PC-9 (cell line): ENCODE results near the gene PCGF2. TPM values are rescaled to one million over a fixed set of nuclear protein-coding genes. Genes with fewer than 3 reads are reported as not detected.

Experiments
- BruUV-seq: library from RNA; stranded (reverse); fragments of 400-500 nt; replicated peaks from 2 replicates; lab custom pipeline; 2021; lab: Mats Ljungman, UMichigan
- CTCF ChIA-PET: fragments of 300-600 bp; sonication (Branson Sonifier 250); formaldehyde crosslinking; loops from one replicate; lab custom pipeline; 2022; ENCODE audit warnings: antibody characterized with exemption; lab: Charles Lee
- POLR2A ChIA-PET: fragments of 300-600 bp; sonication (Branson Sonifier 250); formaldehyde crosslinking; loops from one replicate; lab custom pipeline; 2022; ENCODE audit warnings: antibody characterized with exemption; ENCODE audit not compliant: unreplicated experiment; lab: Charles Lee
- DNase-seq, 2 experiments: peaks; one replicate each; pipeline versions ENCODE4 v3.0.0 to v3.0.0-alpha.2; 2015 to 2022; ENCODE audit warnings: mixed read lengths in 1 of 2
- H2AFZ ChIP-seq: fragments of 200-600 bp; sonication (generic); 2 replicates; pipeline ENCODE4 v1.8.1; 2017; ENCODE audit warnings: antibody characterized with exemption
- H3F3A ChIP-seq: fragments of 200-600 bp; sonication (generic); 2 replicates; pipeline ENCODE4 v1.8.1; 2017; ENCODE audit warnings: antibody characterized with exemption, mild to moderate bottlenecking, low read depth; ENCODE audit not compliant: insufficient read depth
- H3K27ac ChIP-seq: fragments of 200-600 bp; sonication (generic); 2 replicates; pipeline ENCODE4 v1.6.1; 2016; ENCODE audit warnings: mixed run types
- H3K27me3 ChIP-seq: fragments of 200-600 bp; sonication (generic); 2 replicates; pipeline ENCODE4 v1.6.1; 2016; ENCODE audit warnings: low read depth, mixed run types; ENCODE audit not compliant: insufficient read depth
- H3K36me3 ChIP-seq: fragments of 200-600 bp; sonication (generic); 2 replicates; pipeline ENCODE4 v1.6.1; 2016; ENCODE audit warnings: low read depth, mixed run types
- H3K4me1 ChIP-seq: fragments of 200-600 bp; sonication (generic); replicated peaks from 2 replicates; pipeline ENCODE4 v1.6.1; 2016; ENCODE audit warnings: mixed run types; ENCODE audit not compliant: insufficient read depth
- H3K4me2 ChIP-seq: fragments of 200-600 bp; sonication (generic); 2 replicates; pipeline ENCODE4 v1.6.1; 2017; ENCODE audit warnings: mixed run types
- H3K4me3 ChIP-seq: fragments of 200-600 bp; sonication (generic); 2 replicates; pipeline ENCODE4 v1.6.1; 2016; ENCODE audit warnings: mixed run types
- H3K79me2 ChIP-seq: fragments of 200-600 bp; sonication (generic); 2 replicates; pipeline ENCODE4 v1.6.1; 2017; ENCODE audit warnings: low read depth, mixed run types
- H3K9me2 ChIP-seq: fragments of 200-600 bp; sonication (generic); 2 replicates; pipeline ENCODE4 v1.8.1; 2017; ENCODE audit warnings: mild to moderate bottlenecking; ENCODE audit not compliant: insufficient read depth
- H3K9me3 ChIP-seq: fragments of 200-600 bp; sonication (generic); 2 replicates; pipeline ENCODE4 v1.8.1; 2016; ENCODE audit warnings: low read depth; ENCODE audit not compliant: insufficient read depth
- H4K20me1 ChIP-seq: fragments of 200-600 bp; sonication (generic); 2 replicates; pipeline ENCODE4 v1.8.1; 2017; ENCODE audit not compliant: insufficient read depth
- CTCF ChIP-seq: fragments of 200-600 bp; sonication (generic); conservative IDR thresholded peaks from 2 replicates; pipeline ENCODE4 v1.6.1; 2017; ENCODE audit warnings: mixed run types, antibody characterized with exemption, mild to moderate bottlenecking, moderate library complexity
- EZH2 ChIP-seq: fragments of 200-600 bp; sonication (generic); IDR thresholded peaks from 2 replicates; pipeline ENCODE4 v1.8.0; 2017; ENCODE audit warnings: antibody characterized with exemption, low read depth
- intact Hi-C: fragments of 100-400 bp; cut with micrococcal nuclease; formaldehyde crosslinking; loops from one replicate; pipeline ENCODE4 v1.10.0; 2022; ENCODE audit not compliant: unreplicated experiment
- total RNA-seq: library from RNA; stranded (reverse); gene quantifications from 2 replicates; pipeline ENCODE4 v1.2.3, GENCODE V29; 2021

Gene PCGF2
- total RNA-seq, 1 experiment from 2014 or later, result 43.3 TPM

DNA sequence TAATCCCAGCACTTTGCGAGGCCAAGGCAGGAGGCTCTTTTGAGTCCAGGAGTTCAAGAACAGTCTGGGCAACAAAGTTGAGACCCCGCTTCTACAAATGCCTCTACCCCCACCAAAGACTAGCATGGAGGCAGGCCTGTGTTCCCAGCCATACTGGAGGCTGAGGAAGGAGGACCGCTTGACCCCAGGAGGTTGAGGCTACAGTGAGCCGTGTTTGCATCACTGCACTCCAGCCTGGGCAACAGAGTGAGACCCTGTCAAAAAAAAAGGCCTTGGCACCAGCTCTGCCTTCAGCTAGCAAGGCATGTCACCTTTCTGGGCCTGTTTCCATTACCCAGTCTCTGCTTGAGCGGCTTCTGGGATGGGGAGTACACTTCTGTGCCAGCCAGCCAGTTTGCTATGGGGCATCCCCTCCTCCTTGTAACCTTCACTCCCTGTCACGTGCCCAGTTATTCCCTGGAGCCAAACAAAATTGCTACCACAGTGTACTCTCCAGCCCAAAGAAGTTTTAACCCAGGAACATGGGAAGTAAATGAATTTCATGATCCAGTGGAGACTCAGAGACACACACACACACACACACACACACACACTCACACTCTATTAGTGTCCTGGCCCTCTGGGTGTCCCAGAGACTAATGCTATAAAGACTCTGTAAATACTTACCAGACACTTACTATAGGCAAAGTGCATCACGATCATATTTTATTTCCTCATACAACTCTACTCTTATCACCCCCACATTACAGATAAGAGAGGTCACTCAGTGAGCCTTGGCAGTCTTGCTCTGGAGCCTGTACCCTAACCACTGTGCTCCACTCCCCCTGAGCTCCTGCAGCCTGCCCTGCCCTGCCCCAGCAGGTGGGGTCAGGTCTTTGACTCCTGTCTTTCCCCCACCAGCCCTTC, 15.5 kb downstream of the PCGF2 start:
- TF ChIP-seq EZH2 (no peak), CTCF (no peak)
- H2AFZ ChIP-seq, result no peak overlapping the region
- H4K20me1 ChIP-seq, result peaks cover 23% of the 10 kb centered on the region; the same call in 1 of the 2 replicates
- no peak for DNase-seq
- no peak overlapping the region for H3K4me2 ChIP-seq
- no peaks in the 10 kb centered on the region for H3K9me2 ChIP-seq
- ChIA-PET POLR2A (no interaction called here), CTCF (interaction anchor here (0.6 kb wide), 1 partner anchor 236 kb away, joined by 4 read pairs; no protein-coding TSS in a partner anchor)
- peaks cover 21% of the 10 kb centered on the region for H3K79me2 ChIP-seq
- H3K27ac ChIP-seq, result no peak overlapping the region
- H3K4me3 ChIP-seq, result no peak overlapping the region
- intact Hi-C loops, result no loop called here
- H3K4me1 ChIP-seq, result peaks cover 11% of the 10 kb centered on the region
- H3K9me3 ChIP-seq, result no peaks in the 10 kb centered on the region
- no peaks in the 10 kb centered on the region for H3K36me3 ChIP-seq
- H3F3A ChIP-seq, result peaks cover 64% of the 10 kb centered on the region
- H3K27me3 ChIP-seq, result no peaks in the 10 kb centered on the region
- no TSS peak for BruUV-seq

DNA sequence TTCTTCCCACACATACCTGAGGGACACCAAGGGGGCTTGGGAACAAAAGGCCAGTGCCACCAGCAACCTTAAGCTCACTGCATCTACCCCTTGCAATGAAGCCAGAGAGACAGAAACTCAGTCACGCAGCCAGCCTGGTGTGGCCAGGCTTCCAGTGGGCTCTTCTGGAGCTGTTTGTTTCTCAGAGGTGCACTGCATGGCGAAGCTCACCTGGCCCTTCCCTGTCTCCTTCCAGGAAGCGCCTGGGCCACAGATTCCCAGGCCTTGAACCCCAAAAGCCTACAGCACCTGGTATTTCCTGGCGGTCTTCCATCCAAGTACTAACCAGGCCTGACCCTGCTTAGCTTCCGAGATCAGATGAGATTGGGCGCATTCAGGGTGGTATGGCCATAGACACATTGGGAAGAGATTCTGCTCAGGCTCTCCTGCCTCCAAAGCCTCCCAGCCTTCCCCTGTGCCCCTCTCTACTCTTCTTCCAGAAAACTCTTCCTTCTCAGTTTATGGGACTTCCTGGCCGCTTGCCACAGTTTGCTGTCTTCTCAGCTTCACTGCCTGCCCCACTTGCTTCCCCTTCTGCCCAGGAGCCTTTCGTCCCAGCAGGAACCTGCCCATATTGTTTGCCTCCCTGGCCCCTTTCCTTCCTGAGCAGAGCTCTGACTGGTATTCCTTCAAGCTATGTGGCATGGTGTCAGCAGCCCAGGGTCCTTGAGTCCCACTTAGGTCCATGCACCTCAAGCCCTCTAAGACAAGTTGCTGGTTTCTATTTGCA, 16.4 kb downstream of the PCGF2 start:
- TF ChIP-seq CTCF (no peak), EZH2 (no peak)
- Histone ChIP-seq H4K20me1 (peaks cover 23% of the 10 kb centered on the region; the same call in 1 of the 2 replicates), H2AFZ (no peak overlapping the region), H3K27ac (no peak overlapping the region), H3K79me2 (peaks cover 21% of the 10 kb centered on the region), H3K4me2 (peak overlapping the region; percentile 73), H3K4me3 (peak overlapping the region; percentile 96), H3K9me2 (no peaks in the 10 kb centered on the region), H3K36me3 (no peaks in the 10 kb centered on the region), H3F3A (peaks cover 61% of the 10 kb centered on the region), H3K27me3 (no peaks in the 10 kb centered on the region), H3K9me3 (no peaks in the 10 kb centered on the region), H3K4me1 (peaks cover 11% of the 10 kb centered on the region)
- POLR2A ChIA-PET, result interaction anchor here (0.6 kb wide), 1 partner anchor 55 kb away, joined by 3 read pairs; no protein-coding TSS in a partner anchor
- CTCF ChIA-PET, result interaction anchor here (0.6 kb wide), 1 partner anchor 11 kb away, joined by 4 read pairs; no protein-coding TSS in a partner anchor
- no TSS peak for BruUV-seq
- intact Hi-C loops, result no loop called here
- no peak for DNase-seq
